ENCODE results near the gene TMEM164.

TMEM164 gene

GRCh38 chrX:109995155-109995554 is 7.8 kb upstream of the TMEM164 start:
- Histone ChIP-seq H3K36me3 (ENCODE audit: low read depth) (no peaks in the 10 kb centered on the region), H3K4me1 (ENCODE audit: insufficient read depth, poor library complexity, severe bottlenecking) (no peaks in the 10 kb centered on the region), H3K27ac (ENCODE audit: poor library complexity, severe bottlenecking) (no peak overlapping the region), H3K9me3 (ENCODE audit: severe bottlenecking) (no peaks in the 10 kb centered on the region), H3K4me3 (ENCODE audit: severe bottlenecking) (no peak overlapping the region), H3K27me3 (ENCODE audit: insufficient read depth, poor library complexity, severe bottlenecking) (no peaks in the 10 kb centered on the region)
- ATAC-seq (ENCODE audit: low read depth) (no peak), DNase-seq (ENCODE audit: low spot score) (no peak)
- TF ChIP-seq, protein P1, sequence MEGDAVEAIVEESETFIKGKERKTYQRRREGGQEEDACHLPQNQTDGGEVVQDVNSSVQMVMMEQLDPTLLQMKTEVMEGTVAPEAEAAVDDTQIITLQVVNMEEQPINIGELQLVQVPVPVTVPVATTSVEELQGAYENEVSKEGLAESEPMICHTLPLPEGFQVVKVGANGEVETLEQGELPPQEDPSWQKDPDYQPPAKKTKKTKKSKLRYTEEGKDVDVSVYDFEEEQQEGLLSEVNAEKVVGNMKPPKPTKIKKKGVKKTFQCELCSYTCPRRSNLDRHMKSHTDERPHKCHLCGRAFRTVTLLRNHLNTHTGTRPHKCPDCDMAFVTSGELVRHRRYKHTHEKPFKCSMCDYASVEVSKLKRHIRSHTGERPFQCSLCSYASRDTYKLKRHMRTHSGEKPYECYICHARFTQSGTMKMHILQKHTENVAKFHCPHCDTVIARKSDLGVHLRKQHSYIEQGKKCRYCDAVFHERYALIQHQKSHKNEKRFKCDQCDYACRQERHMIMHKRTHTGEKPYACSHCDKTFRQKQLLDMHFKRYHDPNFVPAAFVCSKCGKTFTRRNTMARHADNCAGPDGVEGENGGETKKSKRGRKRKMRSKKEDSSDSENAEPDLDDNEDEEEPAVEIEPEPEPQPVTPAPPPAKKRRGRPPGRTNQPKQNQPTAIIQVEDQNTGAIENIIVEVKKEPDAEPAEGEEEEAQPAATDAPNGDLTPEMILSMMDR (IDR thresholded peaks at IDR 0.05; ENCODE audit: poor library complexity, severe bottlenecking) = no peak

DNA sequence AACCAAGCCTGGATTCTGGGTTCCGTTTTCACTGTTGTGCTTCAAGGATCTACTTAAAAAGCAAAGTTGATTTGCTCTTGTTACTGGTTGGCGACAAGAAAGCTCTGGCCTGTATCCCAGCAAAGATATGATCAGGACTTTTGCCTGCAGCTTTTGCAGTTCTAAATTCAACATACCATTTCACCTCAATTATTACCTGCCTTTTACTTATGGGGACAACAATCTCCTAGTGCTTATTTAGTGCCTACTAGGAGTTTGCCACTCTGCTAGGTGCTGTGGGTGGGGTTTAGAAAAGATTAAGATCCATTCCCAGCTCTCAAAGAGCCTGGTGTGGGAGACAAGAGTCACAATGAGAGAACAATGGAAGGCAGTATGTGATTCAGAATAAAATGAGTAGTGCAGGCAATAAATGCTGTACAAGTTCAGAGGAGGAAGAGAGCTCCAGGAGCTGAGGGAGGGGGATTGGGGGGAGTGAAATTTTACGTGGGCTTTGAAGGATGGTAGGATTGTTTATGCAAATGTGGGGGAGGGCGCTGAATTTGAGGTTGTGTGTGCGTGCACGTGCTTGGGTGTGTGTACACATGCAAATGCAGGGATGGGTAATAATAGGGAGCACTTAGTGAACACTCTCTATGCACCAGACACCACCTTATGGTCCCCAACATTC is 5.0 kb upstream of the TMEM164 start:
- ATAC-seq (ENCODE audit: low read depth) = no peak
- TF ChIP-seq, protein P1 (IDR thresholded peaks at IDR 0.05; ENCODE audit: poor library complexity, severe bottlenecking) = no peak
- no peak overlapping the region for H3K27ac ChIP-seq (ENCODE audit: poor library complexity, severe bottlenecking)
- H3K36me3 ChIP-seq (ENCODE audit: low read depth) = no peaks in the 10 kb centered on the region
- no peak overlapping the region for H3K4me3 ChIP-seq (ENCODE audit: severe bottlenecking)
- H3K27me3 ChIP-seq (ENCODE audit: insufficient read depth, poor library complexity, severe bottlenecking) = no peaks in the 10 kb centered on the region
- no peaks in the 10 kb centered on the region for H3K4me1 ChIP-seq (ENCODE audit: insufficient read depth, poor library complexity, severe bottlenecking)
- no peak for DNase-seq (ENCODE audit: low spot score)
- no peaks in the 10 kb centered on the region for H3K9me3 ChIP-seq (ENCODE audit: severe bottlenecking)

GRCh38 chrX:110000000-110000399 is 2.9 kb upstream of the TMEM164 start:
- ATAC-seq (ENCODE audit: low read depth) = no peak

GRCh38 chrX:110000847-110001713 is 1.8 kb upstream of the TMEM164 start:
- Histone ChIP-seq H3K36me3 (ENCODE audit: low read depth) (no peaks in the 10 kb centered on the region), H3K9me3 (ENCODE audit: severe bottlenecking) (no peaks in the 10 kb centered on the region), H3K4me3 (ENCODE audit: severe bottlenecking) (no peak overlapping the region), H3K27ac (ENCODE audit: poor library complexity, severe bottlenecking) (no peak overlapping the region), H3K27me3 (ENCODE audit: insufficient read depth, poor library complexity, severe bottlenecking) (no peaks in the 10 kb centered on the region), H3K4me1 (ENCODE audit: insufficient read depth, poor library complexity, severe bottlenecking) (peaks cover 4% of the 10 kb centered on the region)
- no peak for DNase-seq (ENCODE audit: low spot score)
- ATAC-seq (ENCODE audit: low read depth) = no peak
- TF ChIP-seq, protein P1 (IDR thresholded peaks at IDR 0.05; ENCODE audit: poor library complexity, severe bottlenecking) = no peak

More at GRCh38 chrX:110000000-110000399, 2.9 kb upstream of the TMEM164 start:
- Histone ChIP-seq H3K4me3 (ENCODE audit: severe bottlenecking) (no peak overlapping the region), H3K4me1 (ENCODE audit: insufficient read depth, poor library complexity, severe bottlenecking) (peaks cover 4% of the 10 kb centered on the region), H3K9me3 (ENCODE audit: severe bottlenecking) (no peaks in the 10 kb centered on the region), H3K36me3 (ENCODE audit: low read depth) (no peaks in the 10 kb centered on the region), H3K27me3 (ENCODE audit: insufficient read depth, poor library complexity, severe bottlenecking) (no peaks in the 10 kb centered on the region), H3K27ac (ENCODE audit: poor library complexity, severe bottlenecking) (no peak overlapping the region)
- TF ChIP-seq, protein P1 (IDR thresholded peaks at IDR 0.05; ENCODE audit: poor library complexity, severe bottlenecking) = no peak
- no peak for DNase-seq (ENCODE audit: low spot score)

Data from RWPE2 (cell line).